Measurements from ENCODE around the gene NOD2.

The NOD2 gene

GRCh38 chr16:50761267-50761666, 67.9 kb downstream of the NOD2 start:
- Histone ChIP-seq H3K36me3 (peaks cover 3% of the 10 kb centered on the region), H3K9me3 (ENCODE audit: severe bottlenecking) (peaks cover 4% of the 10 kb centered on the region), H3K27ac (no peak overlapping the region), H3K27me3 (ENCODE audit: insufficient read depth, low read depth, severe bottlenecking) (no peaks in the 10 kb centered on the region), H3K4me3 (ENCODE audit: low read depth, low read length) (no peak overlapping the region)
- no peak for DNase-seq
- no peak for TF ChIP-seq CTCF (IDR thresholded peaks at IDR 0.05; ENCODE audit: low read depth, low read length)

DNA sequence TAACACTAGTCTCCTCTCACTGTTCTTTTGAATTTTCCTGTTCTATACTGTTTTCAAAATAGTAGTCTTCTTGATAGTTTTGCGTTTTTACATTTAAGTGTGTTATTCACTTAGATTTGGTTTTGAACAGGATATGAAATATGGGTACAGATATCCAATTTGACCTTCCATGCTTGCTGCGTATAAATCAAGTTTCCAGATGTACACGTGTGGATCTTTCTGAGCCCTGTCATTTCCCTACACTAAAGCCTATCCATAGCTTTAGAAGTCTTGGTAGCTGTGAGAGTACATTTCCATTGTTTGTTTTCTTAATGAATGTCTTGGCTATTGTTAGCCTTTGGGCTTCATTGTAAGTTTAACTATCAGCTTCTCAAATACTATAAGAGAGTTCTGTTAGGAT, 68.8 kb downstream of the NOD2 start:
- no peaks in the 10 kb centered on the region for H3K27me3 ChIP-seq (ENCODE audit: insufficient read depth, low read depth, severe bottlenecking)
- H3K36me3 ChIP-seq: peaks cover 3% of the 10 kb centered on the region
- peaks cover 4% of the 10 kb centered on the region for H3K9me3 ChIP-seq (ENCODE audit: severe bottlenecking)
- no peak for TF ChIP-seq CTCF (IDR thresholded peaks at IDR 0.05; ENCODE audit: low read depth, low read length)
- no peak overlapping the region for H3K27ac ChIP-seq
- no peak for DNase-seq
- H3K4me3 ChIP-seq (ENCODE audit: low read depth, low read length): no peak overlapping the region

GRCh38 chr16:50763211-50763610, 69.8 kb downstream of the NOD2 start:
- no peak overlapping the region for H3K4me3 ChIP-seq (ENCODE audit: low read depth, low read length)
- no peaks in the 10 kb centered on the region for H3K27me3 ChIP-seq (ENCODE audit: insufficient read depth, low read depth, severe bottlenecking)
- peaks cover 3% of the 10 kb centered on the region for H3K36me3 ChIP-seq
- peaks cover 4% of the 10 kb centered on the region for H3K9me3 ChIP-seq (ENCODE audit: severe bottlenecking)
- TF ChIP-seq CTCF (IDR thresholded peaks at IDR 0.05; ENCODE audit: low read depth, low read length): no peak
- DNase-seq: no peak
- no peak overlapping the region for H3K27ac ChIP-seq

- no peak for TF ChIP-seq CTCF (IDR thresholded peaks at IDR 0.05; ENCODE audit: low read depth, low read length)
- Histone ChIP-seq H3K27ac (no peak overlapping the region), H3K27me3 (ENCODE audit: insufficient read depth, low read depth, severe bottlenecking) (no peaks in the 10 kb centered on the region), H3K4me3 (ENCODE audit: low read depth, low read length) (no peak overlapping the region), H3K9me3 (ENCODE audit: severe bottlenecking) (peaks cover 4% of the 10 kb centered on the region), H3K36me3 (peaks cover 3% of the 10 kb centered on the region)
- DNase-seq: no peak
Observed at GRCh38 chr16:50765260-50765659, 71.9 kb downstream of the NOD2 start.

DNA sequence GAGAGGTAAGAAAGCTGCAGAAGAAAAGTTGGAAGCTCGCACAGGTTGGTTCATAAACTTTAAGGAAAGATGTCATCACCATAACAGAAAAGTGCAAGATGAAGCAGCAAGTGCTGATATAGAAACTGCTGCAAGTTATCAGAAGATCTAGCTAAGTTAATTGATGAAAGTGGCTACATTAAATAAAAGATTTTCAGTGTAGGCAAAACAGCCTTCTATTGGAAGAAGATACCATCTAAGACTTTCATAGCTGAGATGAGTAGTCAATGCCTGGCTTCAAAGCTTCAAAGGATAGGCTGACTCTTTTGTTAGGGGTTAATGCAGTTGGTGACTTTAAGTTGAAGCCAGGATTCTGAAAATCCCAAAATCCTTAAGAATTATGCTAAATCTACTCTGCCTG, 72.5 kb downstream of the NOD2 start:
- no peak for TF ChIP-seq CTCF (IDR thresholded peaks at IDR 0.05; ENCODE audit: low read depth, low read length)
- H3K36me3 ChIP-seq: peaks cover 3% of the 10 kb centered on the region
- H3K9me3 ChIP-seq (ENCODE audit: severe bottlenecking): peaks cover 4% of the 10 kb centered on the region
- H3K27me3 ChIP-seq (ENCODE audit: insufficient read depth, low read depth, severe bottlenecking): no peaks in the 10 kb centered on the region
- no peak for DNase-seq
- no peak overlapping the region for H3K4me3 ChIP-seq (ENCODE audit: low read depth, low read length)
- H3K27ac ChIP-seq: no peak overlapping the region

- DNase-seq: no peak
- Histone ChIP-seq H3K4me3 (ENCODE audit: low read depth, low read length) (no peak overlapping the region), H3K36me3 (peaks cover 3% of the 10 kb centered on the region), H3K27me3 (ENCODE audit: insufficient read depth, low read depth, severe bottlenecking) (no peaks in the 10 kb centered on the region), H3K27ac (no peak overlapping the region), H3K9me3 (ENCODE audit: severe bottlenecking) (peaks cover 4% of the 10 kb centered on the region)
- no peak for TF ChIP-seq CTCF (IDR thresholded peaks at IDR 0.05; ENCODE audit: low read depth, low read length)
Observed at GRCh38 chr16:50767197-50767596, 73.8 kb downstream of the NOD2 start.

All from WERI-Rb-1 (cell line).